Body of pancreas (tissue), 4 donors: ENCODE measurements around the gene SEL1L. TPM values are rescaled to one million over a fixed set of nuclear protein-coding genes. Genes with fewer than 3 reads are reported as not detected.
"Not testable (repeated sequence)": the region's sequence is repeated elsewhere in the genome, so short reads cannot be mapped to it uniquely, and the experiment has no call there.

Experiments
- ATAC-seq: fragments of 150-250 bp; one replicate; pipeline ENCODE4 v1.9.1; 2016
- DNase-seq, 4 donors: peaks; one replicate each; pipeline ENCODE4 v3.0.0-alpha.2; 2019
- H3K27ac ChIP-seq, 4 donors: fragments of 200-600 bp; sonication (generic); 1 replicate in 3 of 4; 2 replicates in 1 of 4; pipeline versions ENCODE4 v1.5.1 to v1.6.1; 2016 to 2019; ENCODE audit warnings: mild to moderate bottlenecking in 1 of 4, mixed read lengths in 1 of 4, moderate library complexity in 1 of 4
- H3K27me3 ChIP-seq, 2 donors: fragments of 200-600 bp; sonication (generic); one replicate each; pipeline ENCODE4 v1.6.0; 2016; ENCODE audit warnings: mild to moderate bottlenecking in 1 of 2
- H3K36me3 ChIP-seq, 2 donors: fragments of 200-600 bp; sonication (generic); replicated peaks in 1 of 2; 2 replicates each; pipeline ENCODE4 v1.5.1; 2016; ENCODE audit warnings: low read depth in 2 of 2; ENCODE audit not compliant: insufficient read depth in 1 of 2
- H3K4me1 ChIP-seq: fragments of 200-600 bp; sonication (generic); one replicate; pipeline ENCODE4 v1.6.0; 2016
- H3K4me3 ChIP-seq, 2 donors: fragments of 200-600 bp; sonication (generic); 1 replicate in 1 of 2; 2 replicates in 1 of 2; pipeline ENCODE4 v1.5.1; 2016 to 2019
- H3K9me3 ChIP-seq, 3 donors: fragments of 200-600 bp; sonication (generic); 1 replicate in 2 of 3; 2 replicates in 1 of 3; pipeline ENCODE4 v1.5.1; 2016
- CTCF ChIP-seq, 7 experiments: fragments of 450-650 bp in 4 of 7; fragments of 200-600 bp in 3 of 7; sonication (generic) in 3 of 7; IDR thresholded peaks; one replicate each; pipeline ENCODE4 v1.5.1; 2016 to 2019; ENCODE audit warnings: antibody characterized with exemption in 7 of 7
- POLR2A ChIP-seq, 3 donors: fragments of 450-650 bp; IDR thresholded peaks; one replicate each; pipeline ENCODE4 v1.6.1; 2016; ENCODE audit warnings: antibody characterized with exemption in 3 of 3, mild to moderate bottlenecking in 2 of 3
- WGBS, 2 donors: methylation state at CpG; one replicate each; pipeline ENCODE4 v1.1.5; 2017; 5-methylcytosine and 5-hydroxymethylcytosine counted together
- intact Hi-C: fragments of 100-400 bp; cut with DNase I; formaldehyde crosslinking; loops from one replicate; pipeline ENCODE4 v1.15.1; 2023
- total RNA-seq, 2 donors: library from RNA; depleted of rRNA; stranded (reverse); fragments of >200 nt; gene quantifications; one replicate each; pipeline ENCODE4 v1.1.0, GENCODE V29; 2016

The SEL1L gene
- total RNA-seq, 2 donors from 2014 or later, result 183 to 268 TPM

- intact Hi-C loops, result no loop called here
- ATAC-seq (no peak), DNase-seq (no peak)
- H3K36me3 ChIP-seq, result peaks cover 0 to 19% of the 10 kb centered on the region in 2 donors
- no peaks in the 10 kb centered on the region for H3K9me3 ChIP-seq
- no peaks in the 10 kb centered on the region for H3K27me3 ChIP-seq
- peaks cover 87% of the 10 kb centered on the region for H3K4me1 ChIP-seq
- TF ChIP-seq POLR2A (IDR thresholded peaks at IDR 0.05), result no peak
- H3K27ac ChIP-seq, result peak overlapping the region in 2 of 4 donors; percentile 39 to 81
- 44 to 46% methylated on average over 4 of the region's 4 CpGs for WGBS, 2 donors
- H3K4me3 ChIP-seq, result no peak overlapping the region
Observed at GRCh38 chr14:81521356-81521755, 12.3 kb downstream of the SEL1L start.

GRCh38 chr14:81519200-81520011 is 14.2 kb downstream of the SEL1L start:
- DNase-seq (peak in 1 of 4 donors; percentile 34), ATAC-seq (no peak)
- H3K4me1 ChIP-seq, result peaks cover 94% of the 10 kb centered on the region
- intact Hi-C loops, result no loop called here
- no peak overlapping the region for H3K4me3 ChIP-seq
- no peaks in the 10 kb centered on the region for H3K27me3 ChIP-seq
- 20 to 25% methylated on average over 3 of the region's 3 CpGs for WGBS, 2 donors
- H3K36me3 ChIP-seq, result peaks cover 0 to 13% of the 10 kb centered on the region in 2 donors
- H3K9me3 ChIP-seq, result no peaks in the 10 kb centered on the region
- peak overlapping the region in 3 of 4 donors; percentile 66 to 81 (median 68) for H3K27ac ChIP-seq
- TF ChIP-seq POLR2A (IDR thresholded peaks at IDR 0.05) (peak in 1 of 3 donors; percentile 7), CTCF (IDR thresholded peaks at IDR 0.05) (no peak)

GRCh38 chr14:81517798-81518398 is 15.8 kb downstream of the SEL1L start:
- H3K9me3 ChIP-seq, result no peaks in the 10 kb centered on the region
- intact Hi-C loops, result no loop called here
- H3K27me3 ChIP-seq, result no peaks in the 10 kb centered on the region
- H3K27ac ChIP-seq, result peak overlapping the region; percentile 46 to 81 (median 70)
- no peak for TF ChIP-seq CTCF (IDR thresholded peaks at IDR 0.05)
- no peak for TF ChIP-seq POLR2A (IDR thresholded peaks at IDR 0.05)
- H3K36me3 ChIP-seq, result peaks cover 0 to 10% of the 10 kb centered on the region in 2 donors
- H3K4me1 ChIP-seq, result peaks cover 95% of the 10 kb centered on the region
- DNase-seq (peak; percentile 50 to 80 (median 62)), ATAC-seq (peak; percentile 62)
- no peak overlapping the region for H3K4me3 ChIP-seq
- 35 to 39% methylated on average over 7 of the region's 7 CpGs for WGBS, 2 donors

GRCh38 chr14:81516986-81517797 is 16.5 kb downstream of the SEL1L start:
- intact Hi-C loops, result no loop called here
- DNase-seq (peak in 3 of 4 donors; percentile 30 to 44 (median 39)), ATAC-seq (peak; percentile 36)
- WGBS, 2 donors, result 28 to 34% methylated on average over 2 of the region's 2 CpGs
- peaks cover 95% of the 10 kb centered on the region for H3K4me1 ChIP-seq
- H3K27me3 ChIP-seq, result no peaks in the 10 kb centered on the region
- peaks cover 0 to 7% of the 10 kb centered on the region in 2 donors for H3K36me3 ChIP-seq
- no peak overlapping the region for H3K4me3 ChIP-seq
- H3K27ac ChIP-seq, result peak overlapping the region; percentile 46 to 81 (median 70)
- H3K9me3 ChIP-seq, result no peaks in the 10 kb centered on the region
- TF ChIP-seq CTCF (IDR thresholded peaks at IDR 0.05), result no peak
- TF ChIP-seq POLR2A (IDR thresholded peaks at IDR 0.05), result no peak

- 56 to 61% methylated on average over 3 to 8 of the region's 8 CpGs for WGBS, 2 donors
- H3K27ac ChIP-seq, result peak overlapping the region; percentile 32 to 81 (median 60)
- intact Hi-C loops, result not testable (repeated sequence)
Observed at GRCh38 chr14:81515927-81516326, 17.7 kb downstream of the SEL1L start.

GRCh38 chr14:81512826-81513225 is 20.8 kb downstream of the SEL1L start:
- ATAC-seq (peak; percentile 68), DNase-seq (peak; percentile 36 to 77 (median 56))
- H3K27ac ChIP-seq, result peak overlapping the region in 3 of 4 donors; percentile 20 to 65 (median 57)
- H3K27me3 ChIP-seq, H3K36me3 ChIP-seq, intact Hi-C loops, H3K4me3 ChIP-seq, H3K9me3 ChIP-seq: not testable (repeated sequence)
- H3K4me1 ChIP-seq, result peaks cover 96% of the 10 kb centered on the region
- 25 to 40% methylated on average over 5 to 6 of the region's 6 CpGs for WGBS, 2 donors

More at GRCh38 chr14:81515927-81516326, 17.7 kb downstream of the SEL1L start:
- peak in 2 of 4 donors; percentile 29 to 31 for DNase-seq
- not testable (repeated sequence) for ATAC-seq, H3K9me3 ChIP-seq, H3K27me3 ChIP-seq, H3K4me3 ChIP-seq, H3K36me3 ChIP-seq
- peak in 1 of 3 donors; percentile 4 for TF ChIP-seq POLR2A (IDR thresholded peaks at IDR 0.05)
- H3K4me1 ChIP-seq, result peaks cover 98% of the 10 kb centered on the region
